ENCODE data around the gene AANAT.

The AANAT gene

GRCh38 chr17:76472726-76473125 is 5.3 kb downstream of the AANAT start:
- no peak for ATAC-seq

DNA sequence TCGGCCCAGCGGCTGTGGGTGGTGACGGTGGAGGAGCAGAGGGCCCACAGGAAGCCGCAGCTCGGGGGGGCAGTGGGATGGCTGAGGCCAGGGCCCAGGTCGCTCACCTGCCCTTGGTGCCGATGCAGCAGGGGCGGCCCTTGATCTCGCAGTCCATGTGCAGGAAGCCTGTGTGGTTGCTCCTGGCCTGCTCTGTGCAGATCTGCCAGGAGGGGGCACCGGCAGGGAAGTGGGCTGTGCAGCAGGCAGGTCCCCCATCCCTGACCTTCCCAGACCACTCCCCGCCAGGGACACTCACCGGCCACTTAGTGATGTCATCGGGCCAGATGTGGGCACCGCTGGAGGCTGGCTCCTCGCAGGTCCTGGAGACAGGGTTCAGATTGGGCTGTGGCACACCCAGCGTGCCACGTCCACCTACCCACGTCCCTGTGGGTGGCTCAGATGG is 6.2 kb downstream of the AANAT start:
- TF ChIP-seq, protein P1, sequence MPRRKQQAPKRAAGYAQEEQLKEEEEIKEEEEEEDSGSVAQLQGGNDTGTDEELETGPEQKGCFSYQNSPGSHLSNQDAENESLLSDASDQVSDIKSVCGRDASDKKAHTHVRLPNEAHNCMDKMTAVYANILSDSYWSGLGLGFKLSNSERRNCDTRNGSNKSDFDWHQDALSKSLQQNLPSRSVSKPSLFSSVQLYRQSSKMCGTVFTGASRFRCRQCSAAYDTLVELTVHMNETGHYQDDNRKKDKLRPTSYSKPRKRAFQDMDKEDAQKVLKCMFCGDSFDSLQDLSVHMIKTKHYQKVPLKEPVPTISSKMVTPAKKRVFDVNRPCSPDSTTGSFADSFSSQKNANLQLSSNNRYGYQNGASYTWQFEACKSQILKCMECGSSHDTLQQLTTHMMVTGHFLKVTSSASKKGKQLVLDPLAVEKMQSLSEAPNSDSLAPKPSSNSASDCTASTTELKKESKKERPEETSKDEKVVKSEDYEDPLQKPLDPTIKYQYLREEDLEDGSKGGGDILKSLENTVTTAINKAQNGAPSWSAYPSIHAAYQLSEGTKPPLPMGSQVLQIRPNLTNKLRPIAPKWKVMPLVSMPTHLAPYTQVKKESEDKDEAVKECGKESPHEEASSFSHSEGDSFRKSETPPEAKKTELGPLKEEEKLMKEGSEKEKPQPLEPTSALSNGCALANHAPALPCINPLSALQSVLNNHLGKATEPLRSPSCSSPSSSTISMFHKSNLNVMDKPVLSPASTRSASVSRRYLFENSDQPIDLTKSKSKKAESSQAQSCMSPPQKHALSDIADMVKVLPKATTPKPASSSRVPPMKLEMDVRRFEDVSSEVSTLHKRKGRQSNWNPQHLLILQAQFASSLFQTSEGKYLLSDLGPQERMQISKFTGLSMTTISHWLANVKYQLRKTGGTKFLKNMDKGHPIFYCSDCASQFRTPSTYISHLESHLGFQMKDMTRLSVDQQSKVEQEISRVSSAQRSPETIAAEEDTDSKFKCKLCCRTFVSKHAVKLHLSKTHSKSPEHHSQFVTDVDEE (CRISPR knock-in tag; IDR thresholded peaks at IDR 0.05), result no peak
- TF ChIP-seq PPARA (CRISPR knock-in tag; IDR thresholded peaks at IDR 0.05; ENCODE audit: borderline replicate concordance), result no peak
- TF ChIP-seq, protein P2, sequence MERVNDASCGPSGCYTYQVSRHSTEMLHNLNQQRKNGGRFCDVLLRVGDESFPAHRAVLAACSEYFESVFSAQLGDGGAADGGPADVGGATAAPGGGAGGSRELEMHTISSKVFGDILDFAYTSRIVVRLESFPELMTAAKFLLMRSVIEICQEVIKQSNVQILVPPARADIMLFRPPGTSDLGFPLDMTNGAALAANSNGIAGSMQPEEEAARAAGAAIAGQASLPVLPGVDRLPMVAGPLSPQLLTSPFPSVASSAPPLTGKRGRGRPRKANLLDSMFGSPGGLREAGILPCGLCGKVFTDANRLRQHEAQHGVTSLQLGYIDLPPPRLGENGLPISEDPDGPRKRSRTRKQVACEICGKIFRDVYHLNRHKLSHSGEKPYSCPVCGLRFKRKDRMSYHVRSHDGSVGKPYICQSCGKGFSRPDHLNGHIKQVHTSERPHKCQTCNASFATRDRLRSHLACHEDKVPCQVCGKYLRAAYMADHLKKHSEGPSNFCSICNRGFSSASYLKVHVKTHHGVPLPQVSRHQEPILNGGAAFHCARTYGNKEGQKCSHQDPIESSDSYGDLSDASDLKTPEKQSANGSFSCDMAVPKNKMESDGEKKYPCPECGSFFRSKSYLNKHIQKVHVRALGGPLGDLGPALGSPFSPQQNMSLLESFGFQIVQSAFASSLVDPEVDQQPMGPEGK (CRISPR knock-in tag; IDR thresholded peaks at IDR 0.05; ENCODE audit: borderline replicate concordance), result no peak
- TF ChIP-seq BACH2 (CRISPR knock-in tag; IDR thresholded peaks at IDR 0.05; ENCODE audit: borderline replicate concordance), result no peak
- no peak for TF ChIP-seq CSDC2 (CRISPR knock-in tag; IDR thresholded peaks at IDR 0.05)
- no peak for TF ChIP-seq ESRRG (CRISPR knock-in tag; IDR thresholded peaks at IDR 0.05)
- TF ChIP-seq ZNF565 (CRISPR knock-in tag; conservative IDR thresholded peaks at IDR 0.05; ENCODE audit: low read depth), result no peak
- TF ChIP-seq ISL1 (CRISPR knock-in tag; IDR thresholded peaks at IDR 0.05), result no peak
- peak; percentile 72 for ATAC-seq

More at GRCh38 chr17:76472726-76473125, 5.3 kb downstream of the AANAT start:
- TF ChIP-seq ZFP3 (CRISPR knock-in tag; IDR thresholded peaks at IDR 0.05), result no peak
- no peak for TF ChIP-seq RARB (CRISPR knock-in tag; IDR thresholded peaks at IDR 0.05)
- TF ChIP-seq ZNF565 (CRISPR knock-in tag; conservative IDR thresholded peaks at IDR 0.05; ENCODE audit: low read depth), result no peak
- no peak for TF ChIP-seq SNAI2 (CRISPR knock-in tag; IDR thresholded peaks at IDR 0.05)
- no peak for TF ChIP-seq GLIS3 (CRISPR knock-in tag; IDR thresholded peaks at IDR 0.05)
- TF ChIP-seq, protein P3, sequence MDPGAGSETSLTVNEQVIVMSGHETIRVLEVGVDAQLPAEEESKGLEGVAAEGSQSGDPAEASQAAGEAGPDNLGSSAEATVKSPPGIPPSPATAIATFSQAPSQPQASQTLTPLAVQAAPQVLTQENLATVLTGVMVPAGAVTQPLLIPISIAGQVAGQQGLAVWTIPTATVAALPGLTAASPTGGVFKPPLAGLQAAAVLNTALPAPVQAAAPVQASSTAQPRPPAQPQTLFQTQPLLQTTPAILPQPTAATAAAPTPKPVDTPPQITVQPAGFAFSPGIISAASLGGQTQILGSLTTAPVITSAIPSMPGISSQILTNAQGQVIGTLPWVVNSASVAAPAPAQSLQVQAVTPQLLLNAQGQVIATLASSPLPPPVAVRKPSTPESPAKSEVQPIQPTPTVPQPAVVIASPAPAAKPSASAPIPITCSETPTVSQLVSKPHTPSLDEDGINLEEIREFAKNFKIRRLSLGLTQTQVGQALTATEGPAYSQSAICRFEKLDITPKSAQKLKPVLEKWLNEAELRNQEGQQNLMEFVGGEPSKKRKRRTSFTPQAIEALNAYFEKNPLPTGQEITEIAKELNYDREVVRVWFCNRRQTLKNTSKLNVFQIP (CRISPR knock-in tag; IDR thresholded peaks at IDR 0.05; ENCODE audit: borderline replicate concordance, low read depth), result no peak
- TF ChIP-seq ESRRG (CRISPR knock-in tag; IDR thresholded peaks at IDR 0.05), result no peak
- TF ChIP-seq, protein P4, sequence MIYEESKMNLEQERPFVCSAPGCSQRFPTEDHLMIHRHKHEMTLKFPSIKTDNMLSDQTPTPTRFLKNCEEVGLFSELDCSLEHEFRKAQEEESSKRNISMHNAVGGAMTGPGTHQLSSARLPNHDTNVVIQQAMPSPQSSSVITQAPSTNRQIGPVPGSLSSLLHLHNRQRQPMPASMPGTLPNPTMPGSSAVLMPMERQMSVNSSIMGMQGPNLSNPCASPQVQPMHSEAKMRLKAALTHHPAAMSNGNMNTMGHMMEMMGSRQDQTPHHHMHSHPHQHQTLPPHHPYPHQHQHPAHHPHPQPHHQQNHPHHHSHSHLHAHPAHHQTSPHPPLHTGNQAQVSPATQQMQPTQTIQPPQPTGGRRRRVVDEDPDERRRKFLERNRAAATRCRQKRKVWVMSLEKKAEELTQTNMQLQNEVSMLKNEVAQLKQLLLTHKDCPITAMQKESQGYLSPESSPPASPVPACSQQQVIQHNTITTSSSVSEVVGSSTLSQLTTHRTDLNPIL (CRISPR knock-in tag; IDR thresholded peaks at IDR 0.05; ENCODE audit: low read depth), result no peak
- no peak for TF ChIP-seq ZC3H10 (CRISPR knock-in tag; IDR thresholded peaks at IDR 0.05)
- TF ChIP-seq, protein P1 (CRISPR knock-in tag; IDR thresholded peaks at IDR 0.05), result no peak
- no peak for TF ChIP-seq ZFP30 (CRISPR knock-in tag; IDR thresholded peaks at IDR 0.05)
- TF ChIP-seq TOX (CRISPR knock-in tag; IDR thresholded peaks at IDR 0.05; ENCODE audit: borderline replicate concordance), result no peak
- TF ChIP-seq CSRNP3 (CRISPR knock-in tag; IDR thresholded peaks at IDR 0.05), result no peak
- no peak for TF ChIP-seq BACH2 (CRISPR knock-in tag; IDR thresholded peaks at IDR 0.05; ENCODE audit: borderline replicate concordance)
- no peak for TF ChIP-seq ISL1 (CRISPR knock-in tag; IDR thresholded peaks at IDR 0.05)

All from SK-N-SH treated with all-trans-retinoic acid at 6 μM for 48 hours (cell line).